ENCODE measurements around the gene WDFY4. TPM values are rescaled to one million over a fixed set of nuclear protein-coding genes. Genes with fewer than 3 reads are reported as not detected.

WDFY4 gene
- total RNA-seq, 4 donors from 2014 or later: 1.6 to 5.1 (median 3.0) TPM

- no peak for TF ChIP-seq POLR2A (IDR thresholded peaks at IDR 0.05)
- TF ChIP-seq CTCF (IDR thresholded peaks at IDR 0.05): no peak
- TF ChIP-seq EP300 (IDR thresholded peaks at IDR 0.05): no peak
- TF ChIP-seq POLR2AphosphoS5 (IDR thresholded peaks at IDR 0.05): no peak
- Histone ChIP-seq H3K27ac (no peak overlapping the region), H3K4me1 (no peaks in the 10 kb centered on the region), H3K4me3 (no peak overlapping the region), H3K27me3 (no peaks in the 10 kb centered on the region), H3K9me3 (no peaks in the 10 kb centered on the region), H3K36me3 (no peaks in the 10 kb centered on the region)
- ATAC-seq: no peak
- WGBS, 2 donors (ENCODE audit: low coverage in 1 of 2): 50 to 68% methylated on average over 2 of the region's 2 CpGs
Measured at GRCh38 chr10:48782386-48782785, 97.7 kb downstream of the WDFY4 start.

- H3K4me1 ChIP-seq: no peaks in the 10 kb centered on the region
- no peaks in the 10 kb centered on the region for H3K9me3 ChIP-seq
- H3K36me3 ChIP-seq: no peaks in the 10 kb centered on the region
- no peak for ATAC-seq
- WGBS, 2 donors (ENCODE audit: low coverage in 1 of 2): 48 to 64% methylated on average over 2 of the region's 2 CpGs
- no peak overlapping the region for H3K4me3 ChIP-seq
- TF ChIP-seq POLR2AphosphoS5 (IDR thresholded peaks at IDR 0.05) (no peak), CTCF (IDR thresholded peaks at IDR 0.05) (no peak), POLR2A (IDR thresholded peaks at IDR 0.05) (no peak), EP300 (IDR thresholded peaks at IDR 0.05) (no peak)
- no peak overlapping the region for H3K27ac ChIP-seq
- peaks cover 4% of the 10 kb centered on the region for H3K27me3 ChIP-seq
Measured at GRCh38 chr10:48784031-48784430, 99.4 kb downstream of the WDFY4 start.

GRCh38 chr10:48785796-48786195 lies 101.1 kb downstream of the WDFY4 start:
- no peaks in the 10 kb centered on the region for H3K9me3 ChIP-seq
- H3K27me3 ChIP-seq: peaks cover 20% of the 10 kb centered on the region
- H3K4me1 ChIP-seq: no peaks in the 10 kb centered on the region
- no peak for ATAC-seq
- TF ChIP-seq POLR2AphosphoS5 (IDR thresholded peaks at IDR 0.05): no peak
- no peak for TF ChIP-seq POLR2A (IDR thresholded peaks at IDR 0.05)
- no peak for TF ChIP-seq CTCF (IDR thresholded peaks at IDR 0.05)
- no peak for TF ChIP-seq EP300 (IDR thresholded peaks at IDR 0.05)
- H3K27ac ChIP-seq: no peak overlapping the region
- H3K4me3 ChIP-seq: no peak overlapping the region
- H3K36me3 ChIP-seq: no peaks in the 10 kb centered on the region
- 73% methylated on average over 2 of the region's 2 CpGs; no CpG with 5 or more reads in 1 of the 2 donors for WGBS, 2 donors (ENCODE audit: low coverage in 1 of 2)

GRCh38 chr10:48786606-48787282 lies 102.1 kb downstream of the WDFY4 start:
- no peak overlapping the region for H3K4me3 ChIP-seq
- no peaks in the 10 kb centered on the region for H3K4me1 ChIP-seq
- no peak for TF ChIP-seq CTCF (IDR thresholded peaks at IDR 0.05)
- H3K27me3 ChIP-seq: peaks cover 29% of the 10 kb centered on the region
- ATAC-seq: no peak
- H3K36me3 ChIP-seq: no peaks in the 10 kb centered on the region
- no peak overlapping the region for H3K27ac ChIP-seq
- no peaks in the 10 kb centered on the region for H3K9me3 ChIP-seq
- 58 to 62% methylated on average over 4 of the region's 4 CpGs for WGBS, 2 donors (ENCODE audit: low coverage in 1 of 2)

- Histone ChIP-seq H3K36me3 (no peaks in the 10 kb centered on the region), H3K27me3 (peaks cover 35% of the 10 kb centered on the region), H3K27ac (no peak overlapping the region), H3K4me3 (no peak overlapping the region), H3K9me3 (no peaks in the 10 kb centered on the region), H3K4me1 (peaks cover 0 to 9% (median 4%) of the 10 kb centered on the region in 3 donors)
- no peak for TF ChIP-seq EP300 (IDR thresholded peaks at IDR 0.05)
- TF ChIP-seq CTCF (IDR thresholded peaks at IDR 0.05): no peak
- no peak for TF ChIP-seq POLR2AphosphoS5 (IDR thresholded peaks at IDR 0.05)
- TF ChIP-seq POLR2A (IDR thresholded peaks at IDR 0.05): no peak
- WGBS, 2 donors (ENCODE audit: low coverage in 1 of 2): 84 to 90% methylated on average over 5 of the region's 5 CpGs
- ATAC-seq: no peak
Measured at GRCh38 chr10:48788554-48788953, 103.9 kb downstream of the WDFY4 start.

All from gastroesophageal sphincter (tissue), 4 donors.